HG02870 (cell line): ENCODE measurements around the gene ZFAND4.
"Not testable (repeated sequence)": the region's sequence is repeated elsewhere in the genome, so short reads cannot be mapped to it uniquely, and the experiment has no call there.

Source experiments
- ATAC-seq: cut with Tn5 transposase; IDR thresholded peaks from one replicate; pipeline ENCODE4 v1.9.1; 2021; ENCODE audit warnings: mild to moderate bottlenecking, moderate library complexity; ENCODE audit not compliant: unreplicated experiment

ZFAND4 gene

DNA sequence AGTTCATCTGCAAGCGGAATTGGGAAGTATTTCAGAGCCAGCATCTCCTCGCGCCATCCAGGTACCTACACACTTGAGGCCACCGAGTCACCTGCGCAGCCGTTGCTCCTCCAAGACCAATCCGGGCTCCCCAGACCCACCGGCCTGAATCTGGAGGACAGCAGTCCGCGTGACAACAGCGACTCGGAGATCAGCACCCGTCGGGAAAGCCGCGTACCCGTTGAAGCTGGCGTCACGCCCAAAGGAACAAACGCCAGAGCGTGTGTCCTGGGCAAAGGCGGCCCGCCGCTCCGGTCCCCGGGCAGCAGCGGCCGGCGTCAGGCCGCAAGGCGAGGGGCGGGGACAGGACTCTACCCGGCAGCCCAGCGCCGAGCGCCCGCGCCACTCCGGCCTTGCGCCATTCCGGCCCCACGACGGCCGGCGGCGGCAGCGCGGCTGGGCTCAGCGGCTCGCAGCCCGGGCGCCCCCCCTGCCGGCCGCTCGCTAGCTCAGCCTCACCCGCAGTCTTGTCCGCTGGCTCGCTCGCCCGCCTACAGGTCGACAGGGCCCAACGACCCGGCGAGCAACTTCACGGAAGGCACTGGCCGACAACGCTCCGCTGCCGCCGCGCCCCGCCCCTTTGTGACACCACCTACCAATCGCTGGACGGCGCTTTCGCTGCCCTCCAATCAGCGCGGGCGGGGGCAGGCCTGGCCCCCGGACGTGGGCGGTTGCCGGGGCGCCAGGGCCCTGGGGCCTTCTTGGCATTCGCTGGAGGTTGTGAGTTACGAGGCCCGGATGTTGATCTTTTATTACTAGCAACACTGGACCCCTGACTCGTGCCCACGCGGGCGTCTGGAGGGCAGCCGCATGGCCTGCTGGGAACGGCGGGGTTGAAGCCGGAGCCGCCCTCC, at the start of gene ZFAND4:
Gene ZFAND4, minus strand, starts transcription at position 592 of the 893 bp plus-strand sequence. CDS start 9,047 bp downstream, outside the sequence.
- ATAC-seq = peak; percentile 96

DNA sequence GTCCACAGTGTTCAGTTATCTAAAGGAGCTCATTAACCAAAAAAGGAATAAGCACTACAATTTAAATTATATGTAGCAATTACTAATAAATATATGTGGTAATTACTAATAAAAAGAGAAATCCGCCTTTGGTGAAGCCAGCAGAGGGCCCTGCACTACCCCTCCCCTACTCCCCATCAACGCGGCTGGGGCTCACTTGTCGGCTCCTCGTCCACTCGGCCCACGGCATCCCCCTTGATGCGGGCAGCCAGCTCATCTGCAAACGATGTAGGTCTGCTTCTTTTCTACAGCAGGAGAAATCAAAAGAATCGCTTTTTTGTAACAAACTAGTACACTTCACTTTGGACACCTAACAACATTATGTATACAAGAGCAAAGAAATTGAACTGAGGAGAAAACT, 48.9 kb upstream of the ZFAND4 start:
- ATAC-seq = not testable (repeated sequence)

- ATAC-seq = not testable (repeated sequence)
These were observed 45.1 kb upstream of the ZFAND4 start for GRCh38 chr10:45717642-45718041.

DNA sequence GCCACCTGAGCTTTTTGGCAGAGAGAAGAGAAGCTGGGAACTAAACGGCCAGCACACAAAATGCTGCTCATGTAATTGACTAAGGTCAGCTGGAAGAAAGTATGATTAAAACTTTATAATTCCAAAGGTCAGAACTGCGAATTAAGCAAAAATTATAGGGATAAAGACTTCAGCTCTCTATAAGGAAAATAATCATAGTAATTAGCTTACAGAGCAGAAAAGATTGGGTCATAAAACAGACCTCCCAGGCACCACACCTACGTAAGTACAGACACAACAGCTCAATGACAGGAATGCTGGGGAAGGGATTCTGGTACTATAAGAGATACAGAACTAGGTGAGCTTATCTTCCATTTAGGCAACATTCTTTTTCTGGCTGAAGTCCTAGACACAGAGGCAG, 44.5 kb upstream of the ZFAND4 start:
- ATAC-seq = not testable (repeated sequence)

DNA sequence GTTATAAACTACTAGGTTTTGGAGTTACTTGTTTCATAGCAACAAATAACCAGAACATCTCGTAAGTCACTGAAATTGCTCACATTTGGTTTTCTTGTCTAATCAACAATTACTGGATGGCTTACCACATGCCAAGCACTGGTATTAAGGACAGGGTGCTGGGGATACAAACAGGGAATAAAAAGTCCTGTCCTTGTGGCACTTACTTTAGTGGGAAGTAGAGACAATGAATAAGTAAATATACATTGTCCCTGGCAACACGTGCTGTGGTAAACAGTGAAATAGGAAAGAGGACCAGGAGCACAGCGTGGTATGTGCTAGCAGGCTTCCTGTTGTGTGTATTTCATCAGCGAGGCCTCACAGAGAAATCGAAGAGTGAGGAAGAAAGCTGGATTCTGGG, 38.7 kb upstream of the ZFAND4 start:
- not testable (repeated sequence) for ATAC-seq

DNA sequence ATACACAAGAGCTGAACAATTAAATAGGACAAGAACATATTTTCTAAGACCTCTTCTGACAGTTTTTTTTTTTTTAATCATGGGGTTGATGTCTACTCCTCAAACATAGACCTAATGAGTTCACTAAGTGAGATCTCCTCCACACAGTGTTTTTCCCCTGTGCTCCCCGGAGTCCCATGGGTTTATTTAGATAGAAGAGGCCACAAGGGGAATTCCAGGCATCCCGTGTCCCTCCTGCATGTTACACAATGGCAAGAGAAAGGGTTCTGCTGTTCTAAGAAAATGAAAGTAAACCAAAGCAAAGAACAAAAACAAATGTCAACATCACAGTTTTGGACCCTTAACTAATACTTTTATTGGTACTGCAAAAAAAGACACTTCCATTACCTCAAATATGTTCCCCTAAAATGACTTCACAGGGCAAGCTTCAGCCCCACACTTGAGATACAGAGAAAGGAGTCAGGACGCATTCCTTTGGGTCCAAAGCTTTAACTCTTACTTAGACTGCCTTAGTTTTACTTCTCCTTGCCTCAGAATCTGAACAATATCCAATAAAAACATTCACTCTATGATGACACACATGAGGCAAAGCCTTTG, 37.7 kb upstream of the ZFAND4 start:
- ATAC-seq = peak; percentile 95

GRCh38 chr10:45678467-45678866, 5.9 kb upstream of the ZFAND4 start:
- ATAC-seq = not testable (repeated sequence)

- ATAC-seq = no peak
These were observed 2.8 kb upstream of the ZFAND4 start for GRCh38 chr10:45675388-45675787.

DNA sequence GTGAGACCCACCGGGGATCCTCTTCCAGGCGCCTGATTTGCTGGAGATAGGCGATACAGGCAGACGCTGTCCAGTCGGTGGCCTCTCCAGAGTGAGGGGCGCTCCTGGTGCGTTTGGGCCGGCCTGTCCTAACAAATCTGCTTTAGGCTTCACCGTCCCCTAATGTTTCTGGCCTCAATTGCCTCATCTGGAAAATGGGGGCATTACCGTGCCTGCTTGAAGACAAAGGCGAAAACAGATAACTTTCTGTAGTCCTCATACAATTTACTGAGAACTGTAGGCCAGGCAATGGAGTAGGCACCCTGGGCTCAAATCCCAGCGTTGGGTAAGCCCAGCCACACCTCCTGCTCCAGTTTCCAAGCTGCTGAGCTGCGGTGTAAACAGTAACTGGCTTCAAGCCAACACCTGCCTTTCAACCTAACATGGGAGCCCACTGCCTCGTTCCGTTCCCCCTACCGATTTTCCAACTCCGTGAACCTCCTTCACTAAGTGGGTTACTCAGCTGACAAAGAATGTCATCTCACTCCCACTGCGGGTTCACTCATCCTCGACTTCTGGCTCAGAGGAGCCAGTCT, 589 bp upstream of the ZFAND4 start:
- ATAC-seq = no peak

DNA sequence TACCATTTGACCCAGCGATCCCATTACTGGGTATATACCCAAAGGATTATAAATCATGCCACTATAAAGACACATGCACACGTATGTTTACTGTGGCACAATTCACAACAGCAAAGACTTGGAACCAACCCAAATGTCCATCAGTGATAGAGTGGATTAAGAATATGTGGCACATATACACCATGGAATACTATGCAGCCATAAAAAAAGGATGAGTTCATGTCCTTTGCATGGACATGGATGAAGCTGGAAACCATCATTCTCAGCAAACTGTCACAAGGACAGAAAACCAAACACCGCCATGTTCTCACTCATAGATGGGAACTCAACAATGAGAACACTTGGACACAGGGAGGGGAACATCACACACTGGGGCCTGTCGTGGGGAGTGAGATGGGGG, 1.3 kb downstream of the ZFAND4 start:
- ATAC-seq = not testable (repeated sequence)

DNA sequence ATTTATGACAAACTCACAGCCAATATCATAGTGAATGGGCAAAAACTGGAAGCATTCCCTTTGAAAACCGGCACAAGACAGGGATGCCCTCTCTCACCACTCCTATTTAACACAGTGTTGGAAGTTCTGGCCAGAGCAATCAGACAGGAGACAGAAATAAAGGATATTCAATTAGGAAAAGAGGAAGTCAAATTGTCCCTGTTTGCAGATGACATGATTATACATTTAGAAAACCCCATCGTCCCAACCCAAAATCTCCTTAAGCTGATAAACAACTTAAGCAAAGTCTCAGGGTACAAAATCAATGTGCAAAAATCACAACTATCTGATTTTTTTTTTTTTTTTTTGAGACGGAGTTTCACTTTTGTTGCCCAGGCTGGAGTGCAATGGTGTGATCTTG, 2.7 kb downstream of the ZFAND4 start:
- ATAC-seq = not testable (repeated sequence)

DNA sequence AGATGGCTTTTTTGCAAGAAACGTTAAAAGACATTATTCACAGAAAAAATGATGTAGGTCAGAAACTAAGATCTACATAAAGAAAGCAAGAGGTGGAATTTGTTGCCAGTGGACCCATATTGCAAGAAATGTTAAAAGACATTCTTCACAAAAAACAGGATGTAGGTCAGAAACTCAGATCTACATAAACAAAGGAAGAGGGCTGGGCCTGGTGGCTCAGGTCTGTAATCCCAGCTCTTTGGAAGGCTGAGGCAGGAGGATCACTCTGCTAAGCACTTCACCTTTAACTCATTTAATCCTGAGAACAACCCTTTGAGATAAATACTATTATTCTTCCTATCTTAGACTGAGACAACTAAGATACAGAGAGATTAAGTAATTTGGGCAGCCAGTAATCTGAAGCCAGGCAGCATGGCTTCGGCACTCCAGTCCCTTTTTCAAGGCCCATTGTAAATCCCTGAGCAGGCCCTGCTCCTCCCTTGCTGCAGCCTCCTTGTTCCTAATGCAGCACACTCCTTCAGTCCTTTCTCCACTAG, 11.6 kb downstream of the ZFAND4 start:
- no peak for ATAC-seq

- no peak for ATAC-seq
These were observed 15.3 kb downstream of the ZFAND4 start for GRCh38 chr10:45657033-45657926.

GRCh38 chr10:45655219-45655618, 17.4 kb downstream of the ZFAND4 start:
- ATAC-seq = no peak

DNA sequence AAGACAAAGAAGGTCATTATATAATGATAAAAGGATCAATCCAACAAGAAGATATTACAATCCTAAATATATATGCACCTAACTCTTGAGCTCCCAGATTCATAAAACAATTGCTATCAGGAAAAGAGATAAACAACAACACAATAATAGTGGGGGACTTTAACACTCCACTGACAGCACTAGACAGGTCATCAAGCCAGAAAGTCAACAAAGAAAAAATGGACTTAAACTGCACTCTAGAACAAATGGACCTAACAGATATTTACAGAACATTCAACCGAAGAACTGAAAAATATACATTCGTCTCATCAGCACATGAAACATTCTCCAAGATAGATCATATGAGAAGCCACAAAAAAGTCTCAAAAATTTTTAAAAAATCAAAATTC, 17.8 kb downstream of the ZFAND4 start:
- not testable (repeated sequence) for ATAC-seq

DNA sequence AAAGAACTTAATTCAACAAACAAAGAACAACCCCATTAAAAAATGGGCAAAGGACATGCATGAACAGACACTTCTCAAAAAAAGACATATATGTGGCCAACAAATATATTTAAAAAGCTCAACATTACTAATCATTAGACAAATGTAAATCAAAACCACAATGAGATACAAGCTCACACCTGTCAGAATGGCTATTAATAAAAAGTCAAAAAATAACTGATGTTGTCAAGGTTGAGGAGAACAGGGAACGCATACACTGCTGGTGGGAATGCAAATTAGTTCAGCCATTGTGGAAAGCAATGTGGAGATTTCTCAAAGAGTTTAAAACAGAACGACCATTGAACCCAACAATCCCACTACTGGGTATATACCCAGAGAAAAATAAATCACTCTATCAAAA, 19.1 kb downstream of the ZFAND4 start:
- no peak for ATAC-seq

DNA sequence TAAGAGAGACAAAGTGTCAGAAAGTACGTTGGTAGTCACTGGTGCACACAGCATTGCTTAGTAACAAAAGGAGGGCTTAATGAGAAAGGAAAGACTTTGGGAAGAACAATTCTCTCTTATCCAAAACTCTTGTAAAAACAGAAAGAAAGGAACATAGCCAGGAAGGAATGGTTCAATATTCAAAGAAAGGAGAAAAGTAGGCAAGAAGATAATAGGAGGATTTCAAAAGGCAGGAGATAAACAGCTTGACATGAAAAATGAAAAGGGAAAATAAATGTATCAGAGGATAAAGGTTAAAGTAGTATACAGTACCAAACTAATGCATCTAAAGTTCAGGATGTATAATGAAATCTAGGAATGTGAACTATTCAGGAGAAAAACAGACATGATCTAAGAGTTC, 20.1 kb downstream of the ZFAND4 start:
- ATAC-seq = no peak

GRCh38 chr10:45649296-45649695, 23.3 kb downstream of the ZFAND4 start:
- ATAC-seq = no peak

GRCh38 chr10:45647118-45647517, 25.5 kb downstream of the ZFAND4 start:
- no peak for ATAC-seq

- no peak for ATAC-seq
These were observed 26.1 kb downstream of the ZFAND4 start for GRCh38 chr10:45646384-45647050.
